LoVo (cell line): ENCODE data around the gene ZNF423.
"Not testable (repeated sequence)": the region's sequence is repeated elsewhere in the genome, so short reads cannot be mapped to it uniquely, and the experiment has no call there.

ENCODE experiments used
- DNase-seq: peaks from one replicate; pipeline ENCODE4 v3.0.0-alpha.2; 2016; ENCODE audit warnings: low spot score

ZNF423 gene

DNA sequence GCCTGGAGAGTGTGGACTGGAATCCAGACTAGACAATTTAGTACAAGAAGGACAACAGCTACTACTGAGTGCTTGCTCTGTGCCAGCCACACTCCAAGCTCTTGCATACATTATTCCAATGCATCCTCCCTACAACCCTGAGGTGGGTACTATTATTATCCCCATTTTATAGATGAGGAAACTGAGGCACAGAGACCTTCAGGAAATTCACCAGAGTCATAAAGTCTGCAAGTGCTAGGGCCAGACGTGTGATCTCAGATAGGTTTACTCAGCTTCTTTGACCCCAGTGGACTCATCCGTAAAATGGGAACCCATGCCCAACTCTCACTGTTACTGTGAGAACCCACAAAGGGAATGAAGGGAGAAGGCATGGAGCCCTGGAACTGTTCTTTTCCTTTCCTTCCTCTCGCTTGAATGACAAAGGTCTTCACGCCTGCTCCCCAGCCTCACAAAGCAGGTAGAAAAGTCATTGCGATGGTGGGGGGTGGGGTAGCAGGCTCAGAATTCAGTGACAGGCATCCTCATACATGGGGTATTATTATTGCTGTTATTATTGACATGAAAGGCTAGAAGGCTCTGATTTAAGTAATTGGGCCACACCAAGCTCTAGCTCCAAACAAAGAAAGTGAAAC is 160.0 kb downstream of the ZNF423 start:
- no peak for DNase-seq

- no peak for DNase-seq
Observed at GRCh38 chr16:49693445-49693844, 162.5 kb downstream of the ZNF423 start.

- DNase-seq = no peak
Observed at GRCh38 chr16:49690778-49691177, 165.1 kb downstream of the ZNF423 start.

DNA sequence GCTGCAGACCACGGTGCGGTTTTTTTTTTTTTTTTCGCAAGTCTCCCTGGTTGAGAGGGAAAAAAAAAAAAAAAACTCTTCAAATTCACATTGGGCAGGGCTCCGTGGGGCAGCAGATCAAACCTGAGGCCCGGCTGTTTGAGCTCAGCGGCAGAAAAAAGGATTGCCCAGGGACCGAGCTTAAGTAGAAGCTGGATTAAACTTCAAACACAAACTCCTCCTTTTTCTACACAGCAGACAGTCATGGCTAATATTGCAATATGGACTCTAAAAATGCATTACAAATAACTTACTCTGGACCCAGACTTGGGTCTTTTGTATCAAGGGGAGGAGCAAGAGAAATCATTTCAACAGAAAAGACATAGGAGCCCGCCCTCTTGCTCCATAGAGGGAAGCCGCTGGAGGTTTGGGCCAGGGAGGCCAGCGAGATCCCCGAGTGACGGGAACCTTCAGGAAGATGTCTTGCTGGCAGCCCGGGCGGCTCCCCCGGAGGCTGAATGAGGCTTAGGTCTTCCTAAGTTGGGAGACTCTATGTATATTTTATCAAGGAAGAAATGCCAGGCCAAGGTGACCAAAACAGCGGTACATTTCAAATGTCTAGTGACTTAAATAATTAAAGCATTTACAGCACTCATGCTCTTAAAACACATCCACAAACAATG is 167.7 kb downstream of the ZNF423 start:
- DNase-seq = no peak

GRCh38 chr16:49687476-49688002 is 168.4 kb downstream of the ZNF423 start:
- no peak for DNase-seq

DNA sequence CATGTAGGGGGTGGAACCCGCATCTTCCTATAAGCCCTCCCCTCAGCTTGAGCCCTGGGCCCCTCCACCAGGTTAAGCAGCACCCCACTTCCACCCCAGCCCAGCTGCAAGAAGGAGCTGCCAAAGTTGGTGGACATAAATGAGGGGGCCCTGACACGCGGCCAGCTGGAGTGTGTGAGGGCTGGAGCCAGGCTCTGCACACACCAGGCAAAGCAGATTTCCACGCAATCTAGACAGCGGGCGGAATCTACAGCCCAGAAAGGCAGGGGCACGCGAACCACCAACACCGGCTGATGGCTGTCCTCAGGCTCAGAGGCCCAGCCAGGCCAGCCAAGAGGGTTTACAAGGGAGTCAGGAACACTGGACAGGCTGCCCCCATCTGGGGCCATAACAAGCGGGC is 171.2 kb downstream of the ZNF423 start:
- no peak for DNase-seq

DNA sequence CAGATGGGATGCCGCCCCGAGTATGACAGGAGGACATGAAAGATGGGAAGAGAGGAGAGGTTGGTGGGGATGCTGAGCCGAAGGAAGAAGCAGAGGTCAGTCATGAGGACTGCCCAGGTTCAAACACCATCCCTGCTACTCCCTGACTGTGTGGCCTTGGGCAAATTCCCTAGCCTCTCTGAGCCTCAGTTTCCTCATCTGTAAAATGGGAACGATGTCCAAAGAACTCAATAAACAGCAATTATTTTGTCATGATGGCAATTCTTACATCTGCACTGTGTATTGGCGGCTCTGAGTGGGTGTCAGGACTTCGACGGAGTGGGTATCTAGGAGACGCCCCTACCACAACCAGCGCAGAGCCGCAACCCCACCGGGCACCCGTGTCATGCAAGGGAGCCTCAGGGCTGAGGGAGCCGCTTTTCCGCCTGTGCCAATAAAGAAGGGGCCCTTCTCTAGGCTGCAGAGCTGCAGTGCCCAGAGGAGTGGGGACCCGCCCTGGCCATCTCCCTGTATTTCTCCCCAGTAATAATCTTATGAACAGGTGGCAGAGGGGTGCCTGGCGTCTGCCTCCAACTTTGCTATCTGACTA is 173.2 kb downstream of the ZNF423 start:
- DNase-seq = no peak

DNA sequence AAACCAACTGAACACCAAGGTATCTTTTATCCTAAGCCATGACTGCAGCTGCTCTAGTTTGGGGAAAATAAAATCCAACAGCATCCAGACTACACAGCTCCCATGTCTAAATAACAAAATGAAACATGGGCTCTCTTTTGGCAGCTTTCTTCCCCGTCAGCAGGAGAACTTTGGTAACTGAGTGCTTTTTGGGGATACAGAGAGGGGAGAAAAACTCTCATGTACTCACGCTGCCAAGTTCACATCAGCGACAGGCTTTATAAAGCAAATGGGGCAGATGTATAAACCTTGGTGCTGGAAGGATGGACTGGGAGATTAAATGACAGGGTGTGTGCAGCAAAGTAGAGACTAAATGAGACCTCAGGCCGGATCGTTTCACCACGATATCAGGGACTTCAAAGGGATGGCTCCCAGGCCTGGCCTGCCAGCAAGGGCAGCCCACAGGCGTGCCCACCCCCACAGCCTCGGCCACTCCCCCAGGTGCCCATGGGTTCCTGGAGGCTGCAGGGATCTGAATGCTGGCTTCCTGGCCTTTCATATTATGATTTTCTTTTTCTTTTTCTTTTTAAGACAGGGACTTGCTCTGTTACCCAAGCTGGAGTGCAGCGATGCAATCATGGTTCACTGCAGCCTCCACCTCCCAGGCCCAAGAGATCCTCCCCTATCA is 174.6 kb downstream of the ZNF423 start:
- no peak for DNase-seq

GRCh38 chr16:49679095-49679494 is 176.8 kb downstream of the ZNF423 start:
- no peak for DNase-seq

- not testable (repeated sequence) for DNase-seq
Observed at GRCh38 chr16:49677661-49678060, 178.3 kb downstream of the ZNF423 start.

DNA sequence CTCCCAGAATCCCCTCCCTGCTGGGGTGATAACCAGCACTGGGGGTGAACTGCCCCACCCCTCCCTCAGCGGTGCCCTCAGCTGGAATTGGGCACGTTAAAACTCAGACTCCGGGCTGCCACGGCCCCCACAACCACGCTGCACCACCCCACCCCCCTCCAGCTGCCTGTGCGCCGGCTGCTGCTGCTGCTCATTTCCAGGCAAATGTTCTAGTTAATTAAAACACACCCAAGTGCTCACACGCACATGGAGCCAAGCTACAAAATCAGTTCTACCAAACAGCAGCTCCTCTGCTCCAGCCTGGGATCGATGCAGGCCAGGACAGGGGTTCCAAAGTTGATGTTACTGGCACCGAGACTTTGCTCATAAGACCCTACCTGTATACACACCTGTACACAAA is 180.5 kb downstream of the ZNF423 start:
- DNase-seq = no peak

DNA sequence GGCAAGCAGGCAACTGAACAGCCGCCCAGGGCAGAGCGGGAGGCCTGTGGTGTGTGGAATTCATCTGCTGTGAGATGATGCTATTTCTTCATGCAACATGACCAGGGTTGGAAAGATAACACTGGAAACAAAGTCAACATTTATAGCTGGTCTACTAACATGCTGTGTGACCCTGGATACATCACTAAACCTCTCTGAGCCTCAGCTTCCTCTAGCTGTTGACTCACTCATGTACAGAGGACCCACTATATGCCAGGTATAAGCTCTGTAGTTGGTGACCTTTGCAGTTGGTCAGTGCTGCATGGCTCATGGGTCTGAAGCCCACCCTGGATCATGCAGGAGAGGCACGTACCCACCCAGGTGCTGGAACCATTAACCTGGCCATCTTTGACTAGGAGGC is 180.9 kb downstream of the ZNF423 start:
- DNase-seq = no peak

- no peak for DNase-seq
Observed at GRCh38 chr16:49674351-49674851, 181.5 kb downstream of the ZNF423 start.

GRCh38 chr16:49673442-49673841 is 182.5 kb downstream of the ZNF423 start:
- DNase-seq = no peak

GRCh38 chr16:49672753-49673152 is 183.2 kb downstream of the ZNF423 start:
- no peak for DNase-seq

DNA sequence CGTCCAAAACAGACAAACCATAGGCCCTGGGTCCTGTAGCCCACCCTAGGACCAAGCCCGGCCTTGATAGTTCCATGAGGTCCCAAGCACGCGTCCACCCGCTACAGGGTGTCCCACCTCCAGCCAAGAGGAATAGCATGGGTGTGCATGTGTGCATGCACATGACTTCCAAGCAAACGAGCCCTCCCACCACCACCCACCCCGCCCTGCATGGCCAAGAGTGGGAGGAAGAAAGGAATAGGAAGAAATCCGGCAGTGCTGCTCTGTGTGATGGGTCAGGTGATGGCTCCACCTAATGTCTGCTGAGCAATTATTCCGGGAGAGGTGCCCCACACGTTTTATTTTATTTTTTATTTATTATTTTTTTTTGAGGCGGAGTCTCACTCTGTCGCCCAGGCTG is 184.6 kb downstream of the ZNF423 start:
- no peak for DNase-seq

- no peak for DNase-seq
Observed at GRCh38 chr16:49670627-49671026, 185.3 kb downstream of the ZNF423 start.

- no peak for DNase-seq
Observed at GRCh38 chr16:49665482-49666230, 190.3 kb downstream of the ZNF423 start.

DNA sequence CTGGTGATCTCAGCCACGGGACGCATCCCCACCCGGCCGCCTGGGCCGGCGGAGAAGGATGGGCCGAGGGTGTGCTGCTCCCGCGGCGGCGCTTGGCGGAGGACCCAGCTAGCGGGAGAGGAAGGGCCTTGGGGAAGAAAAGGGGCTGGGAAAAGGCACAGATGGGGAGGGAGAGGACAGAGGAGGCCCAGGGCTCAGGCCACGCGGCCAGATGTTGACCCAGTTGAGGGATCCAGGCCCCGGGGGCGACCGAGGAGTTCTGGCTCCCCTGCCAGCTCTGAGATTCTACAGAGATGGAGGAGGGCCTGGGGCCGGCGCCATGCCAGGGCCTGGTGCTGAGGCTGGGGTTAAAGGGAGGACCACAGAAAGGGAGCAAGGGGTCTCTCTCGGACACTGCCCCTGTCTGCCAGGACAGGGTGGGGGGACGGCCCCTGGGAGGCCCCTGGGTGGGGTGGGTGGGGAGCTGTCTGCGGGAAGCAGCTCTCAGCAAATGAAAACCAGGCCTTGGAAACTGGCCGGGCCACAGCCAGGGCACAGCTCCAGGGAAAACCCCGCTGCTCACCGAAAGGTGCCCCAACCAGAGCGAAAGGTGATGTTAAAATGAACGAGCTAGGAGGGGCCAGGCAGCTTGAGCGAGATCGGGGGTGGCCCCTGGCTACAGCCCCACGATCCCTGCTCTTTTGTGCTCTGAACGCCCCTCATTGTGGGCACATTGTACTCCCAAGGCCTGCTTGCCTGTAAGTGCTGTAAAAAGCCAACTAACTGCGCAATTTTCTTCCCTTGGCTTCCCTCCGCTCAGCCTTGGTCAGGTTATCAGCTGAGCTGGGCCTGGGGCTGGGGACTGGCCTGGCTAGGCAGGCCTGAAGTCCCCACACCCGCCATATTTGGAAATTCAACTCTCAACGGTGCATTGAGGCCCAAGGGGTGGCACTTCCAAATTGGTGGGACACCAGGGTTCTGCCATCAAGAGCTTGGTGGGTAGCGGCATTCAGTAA is 191.4 kb downstream of the ZNF423 start:
- no peak for DNase-seq
